Endothelial cell of umbilical vein (primary cell): ENCODE data around the gene HDHD3.
"Not testable (repeated sequence)": the region's sequence is repeated elsewhere in the genome, so short reads cannot be mapped to it uniquely, and the experiment has no call there.

Experiments used
- EZH2 ChIP-seq: IDR thresholded peaks from 2 replicates; pipeline ENCODE4 v1.6.1; 2012; ENCODE audit warnings: borderline replicate concordance, low read depth, mild to moderate bottlenecking, moderate library complexity, low read length, inconsistent platforms; ENCODE audit not compliant: severe bottlenecking
- FOS ChIP-seq: IDR thresholded peaks from 2 replicates; pipeline ENCODE4 v1.6.1; 2011; ENCODE audit warnings: mild to moderate bottlenecking, low read length, moderate library complexity, borderline replicate concordance; ENCODE audit not compliant: insufficient read depth
- GATA2 ChIP-seq: IDR thresholded peaks from 2 replicates; pipeline ENCODE4 v1.7.0; 2011; ENCODE audit warnings: low read depth, mild to moderate bottlenecking, moderate library complexity, mixed read lengths, low read length; ENCODE audit not compliant: insufficient read length, insufficient read depth
- POLR2A ChIP-seq: IDR thresholded peaks from 2 replicates; pipeline ENCODE4 v1.6.1; 2012; ENCODE audit warnings: low read depth, mild to moderate bottlenecking, control low read depth, low read length
- POLR2AphosphoS5 ChIP-seq: IDR thresholded peaks from 2 replicates; pipeline ENCODE4 v1.6.1; 2012; ENCODE audit warnings: low read depth, mild to moderate bottlenecking, control low read depth, low read length, moderate library complexity; ENCODE audit not compliant: insufficient read depth
- TF ChIP-seq, protein P1 (sequence below), 2 donors: IDR thresholded peaks; 1 replicate in 1 of 2; 2 replicates in 1 of 2; pipeline ENCODE4 v1.5.1; 2011; ENCODE audit warnings: low read length in 2 of 2, mild to moderate bottlenecking in 2 of 2, moderate library complexity in 2 of 2, control low read depth in 1 of 2, inconsistent platforms in 1 of 2, low read depth in 1 of 2; ENCODE audit not compliant: insufficient read depth in 1 of 2; ENCODE audit errors: extremely low read depth in 1 of 2
- TF ChIP-seq, protein P2 (sequence below): IDR thresholded peaks from 2 replicates; pipeline ENCODE4 v1.6.1; 2011; ENCODE audit not compliant: insufficient read depth, insufficient read length

GRCh38 chr9:113365652-113366051 is 11.1 kb downstream of the HDHD3 start:
- TF ChIP-seq, protein P1, sequence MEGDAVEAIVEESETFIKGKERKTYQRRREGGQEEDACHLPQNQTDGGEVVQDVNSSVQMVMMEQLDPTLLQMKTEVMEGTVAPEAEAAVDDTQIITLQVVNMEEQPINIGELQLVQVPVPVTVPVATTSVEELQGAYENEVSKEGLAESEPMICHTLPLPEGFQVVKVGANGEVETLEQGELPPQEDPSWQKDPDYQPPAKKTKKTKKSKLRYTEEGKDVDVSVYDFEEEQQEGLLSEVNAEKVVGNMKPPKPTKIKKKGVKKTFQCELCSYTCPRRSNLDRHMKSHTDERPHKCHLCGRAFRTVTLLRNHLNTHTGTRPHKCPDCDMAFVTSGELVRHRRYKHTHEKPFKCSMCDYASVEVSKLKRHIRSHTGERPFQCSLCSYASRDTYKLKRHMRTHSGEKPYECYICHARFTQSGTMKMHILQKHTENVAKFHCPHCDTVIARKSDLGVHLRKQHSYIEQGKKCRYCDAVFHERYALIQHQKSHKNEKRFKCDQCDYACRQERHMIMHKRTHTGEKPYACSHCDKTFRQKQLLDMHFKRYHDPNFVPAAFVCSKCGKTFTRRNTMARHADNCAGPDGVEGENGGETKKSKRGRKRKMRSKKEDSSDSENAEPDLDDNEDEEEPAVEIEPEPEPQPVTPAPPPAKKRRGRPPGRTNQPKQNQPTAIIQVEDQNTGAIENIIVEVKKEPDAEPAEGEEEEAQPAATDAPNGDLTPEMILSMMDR (IDR thresholded peaks at IDR 0.05; ENCODE audit: extremely low read depth in 1 of 2, insufficient read depth in 1 of 2, low read depth in 1 of 2, low read length in 2 of 2) = not testable (repeated sequence)
- not testable (repeated sequence) for TF ChIP-seq FOS, POLR2AphosphoS5, POLR2A, EZH2, GATA2
- TF ChIP-seq, protein P2, sequence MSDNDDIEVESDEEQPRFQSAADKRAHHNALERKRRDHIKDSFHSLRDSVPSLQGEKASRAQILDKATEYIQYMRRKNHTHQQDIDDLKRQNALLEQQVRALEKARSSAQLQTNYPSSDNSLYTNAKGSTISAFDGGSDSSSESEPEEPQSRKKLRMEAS = not testable (repeated sequence)
